ENCODE data around the gene CYP17A1. TPM values are rescaled to one million over a fixed set of nuclear protein-coding genes. Genes with fewer than 3 reads are reported as not detected.
"Not testable (repeated sequence)": the region's sequence is repeated elsewhere in the genome, so short reads cannot be mapped to it uniquely, and the experiment has no call there.

The CYP17A1 gene
- total and polyA plus RNA-seq, 7 experiments from 2014 or later: not detected

DNA sequence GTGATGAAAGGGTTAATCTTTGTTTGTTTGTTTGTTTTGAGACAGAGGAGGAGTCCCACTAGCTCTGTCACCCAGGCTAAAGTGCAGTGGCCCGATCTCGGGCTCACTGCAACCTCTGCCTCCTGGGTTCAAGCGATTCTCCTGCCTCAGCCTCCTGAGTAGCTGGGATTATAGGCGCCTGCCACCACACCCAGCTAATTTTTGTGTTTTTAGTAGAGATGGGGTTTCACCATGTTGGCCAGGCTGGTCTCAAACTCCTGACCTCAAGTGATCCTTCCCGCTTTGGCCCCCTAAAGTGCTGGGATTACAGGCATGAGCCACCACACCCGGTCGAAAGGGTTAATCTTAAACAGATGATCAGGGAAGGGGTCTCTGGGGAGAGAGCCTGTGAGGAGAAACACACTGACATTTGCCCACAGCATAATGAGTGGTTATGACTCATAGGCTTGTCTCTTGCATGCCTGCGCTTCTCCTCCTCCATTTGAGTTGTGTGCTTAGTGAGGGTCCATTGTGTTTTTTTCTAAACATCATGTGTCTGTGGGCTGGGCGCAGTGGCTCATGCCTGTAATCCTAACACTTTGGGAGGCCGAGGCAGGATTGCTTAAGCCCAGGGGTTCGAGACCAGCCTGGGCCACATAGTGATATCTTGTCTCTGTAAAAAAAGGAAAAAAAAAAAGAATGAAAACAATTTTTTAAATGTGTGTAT is 18.7 kb upstream of the CYP17A1 start:
- ATAC-seq; CTCF ChIA-PET; H3K27me3 Mint-ChIP-seq; DNase-seq; H3K9me3 ChIP-seq (ENCODE audit: control insufficient read depth in 2 of 3, low read length in 3 of 3); H3K9me3 Mint-ChIP-seq; H3K27ac ChIP-seq (ENCODE audit: low read depth, low read length); H3K4me3 ChIP-seq (ENCODE audit: low read length); H3K27ac Mint-ChIP-seq; H3K4me1 ChIP-seq (ENCODE audit: control insufficient read depth in 2 of 2, insufficient read depth in 2 of 2, low read length in 2 of 2); H3K27me3 ChIP-seq (ENCODE audit: control insufficient read depth in 2 of 2, insufficient read depth in 2 of 2, low read length in 2 of 2): not testable (repeated sequence)
- H3K4me3 Mint-ChIP-seq: peak overlapping the region in 4 of 10 donors; percentile 20 to 56 (median 31)
- intact Hi-C loops (cut with micrococcal nuclease): loop anchor here in 1 of 2 donors (2.0 kb wide), 2 partner anchors 213 to 723 kb away; partner anchors contain the start of gene PPRC1
- peaks cover 0 to 14% (median 5%) of the 10 kb centered on the region in 3 experiments for H3K36me3 ChIP-seq (ENCODE audit: control insufficient read depth in 2 of 3, insufficient read depth in 3 of 3, low read length in 3 of 3)
- POLR2A ChIA-PET: interaction anchor here (1.0 kb wide), 1 partner anchor 111 kb away, joined by 3 read pairs; no protein-coding TSS in a partner anchor
- H3K36me3 Mint-ChIP-seq: peaks cover 3 to 16% (median 10%) of the 10 kb centered on the region in 5 donors
- peaks cover 8 to 27% (median 15%) of the 10 kb centered on the region in 7 donors for H3K4me1 Mint-ChIP-seq

GRCh38 chr10:102853237-102853636 is 16.0 kb upstream of the CYP17A1 start:
- DNase-seq; H3K27ac ChIP-seq (ENCODE audit: low read depth, low read length); H3K36me3 Mint-ChIP-seq; H3K36me3 ChIP-seq (ENCODE audit: control insufficient read depth in 2 of 3, insufficient read depth in 3 of 3, low read length in 3 of 3); H3K9me3 ChIP-seq (ENCODE audit: control insufficient read depth in 2 of 3, low read length in 3 of 3); H3K27me3 ChIP-seq (ENCODE audit: control insufficient read depth in 2 of 2, insufficient read depth in 2 of 2, low read length in 2 of 2); H3K9me3 Mint-ChIP-seq; ATAC-seq; H3K27ac Mint-ChIP-seq; POLR2A ChIA-PET; H3K27me3 Mint-ChIP-seq; H3K4me3 ChIP-seq (ENCODE audit: low read length); CTCF ChIA-PET; H3K4me3 Mint-ChIP-seq; H3K4me1 ChIP-seq (ENCODE audit: control insufficient read depth in 2 of 2, insufficient read depth in 2 of 2, low read length in 2 of 2): not testable (repeated sequence)
- intact Hi-C loops (cut with micrococcal nuclease): loop anchor here (5.0 kb wide), 4 partner anchors 634 to 1791 kb away; partner anchors contain the start of genes CFAP43 (in 1 of the 2), KAZALD1 (in 1 of the 2) and PPRC1 (in 1 of the 2)
- peaks cover 7 to 25% (median 15%) of the 10 kb centered on the region in 7 donors for H3K4me1 Mint-ChIP-seq

DNA sequence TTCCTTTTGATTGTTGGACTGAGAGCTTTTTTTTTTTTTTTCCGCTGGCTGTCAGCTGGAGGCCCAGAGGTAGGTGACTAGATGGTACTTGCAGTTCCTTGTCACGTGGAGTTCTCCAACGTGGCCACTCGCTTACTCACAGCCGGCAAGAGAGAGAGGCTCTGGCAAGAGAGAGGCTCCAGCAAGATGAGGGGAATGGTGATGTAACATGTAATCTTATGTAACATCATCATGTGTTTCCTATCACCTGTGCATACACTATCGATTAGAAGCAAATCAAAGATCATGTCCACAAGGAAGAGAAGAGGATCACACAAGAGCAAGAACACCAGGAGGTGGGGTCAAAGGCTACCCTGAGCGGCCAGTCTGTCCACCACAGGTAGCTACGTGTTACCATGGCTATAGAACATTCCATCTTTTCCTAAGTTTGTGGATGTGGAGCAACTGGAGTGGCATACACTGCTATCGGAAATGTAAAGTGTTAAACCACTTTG is 12.9 kb upstream of the CYP17A1 start:
- intact Hi-C loops (cut with micrococcal nuclease): loop anchor here (5.0 kb wide), 4 partner anchors 637 to 1788 kb away; partner anchors contain the start of genes CFAP43 (in 1 of the 2), KAZALD1 (in 1 of the 2) and PPRC1 (in 1 of the 2)
- Histone ChIP-seq H3K4me1 (ENCODE audit: control insufficient read depth in 2 of 2, insufficient read depth in 2 of 2, low read length in 2 of 2) (no peaks in the 10 kb centered on the region), H3K36me3 (ENCODE audit: control insufficient read depth in 2 of 3, insufficient read depth in 3 of 3, low read length in 3 of 3) (peaks cover 0 to 3% (median 0%) of the 10 kb centered on the region in 3 experiments), H3K27me3 (ENCODE audit: control insufficient read depth in 2 of 2, insufficient read depth in 2 of 2, low read length in 2 of 2) (no peaks in the 10 kb centered on the region), H3K27ac (ENCODE audit: low read depth, low read length) (no peak overlapping the region), H3K9me3 (ENCODE audit: control insufficient read depth in 2 of 3, low read length in 3 of 3) (no peaks in the 10 kb centered on the region), H3K4me3 (ENCODE audit: low read length) (no peak overlapping the region)
- Mint-ChIP-seq H3K9me3 (peaks cover 0 to 2% (median 0%) of the 10 kb centered on the region in 11 donors), H3K4me3 (no peak overlapping the region), H3K4me1 (peaks cover 0 to 9% (median 8%) of the 10 kb centered on the region in 7 donors), H3K27ac (no peak overlapping the region), H3K36me3 (peaks cover 0 to 4% (median 0%) of the 10 kb centered on the region in 5 donors), H3K27me3 (peaks cover 0 to 4% (median 0%) of the 10 kb centered on the region in 5 donors)
- ChIA-PET CTCF (interaction anchor here (0.6 kb wide), 1 partner anchor 175 kb away, joined by 3 read pairs; no protein-coding TSS in a partner anchor), POLR2A (no interaction called here)
- DNase-seq: no peak
- no peak for ATAC-seq

- Histone ChIP-seq H3K27me3 (ENCODE audit: control insufficient read depth in 2 of 2, insufficient read depth in 2 of 2, low read length in 2 of 2) (no peaks in the 10 kb centered on the region), H3K36me3 (ENCODE audit: control insufficient read depth in 2 of 3, insufficient read depth in 3 of 3, low read length in 3 of 3) (no peaks in the 10 kb centered on the region), H3K4me1 (ENCODE audit: control insufficient read depth in 2 of 2, insufficient read depth in 2 of 2, low read length in 2 of 2) (no peaks in the 10 kb centered on the region), H3K9me3 (ENCODE audit: control insufficient read depth in 2 of 3, low read length in 3 of 3) (no peaks in the 10 kb centered on the region), H3K27ac (ENCODE audit: low read depth, low read length) (no peak overlapping the region), H3K4me3 (ENCODE audit: low read length) (no peak overlapping the region)
- Mint-ChIP-seq H3K36me3 (peaks cover 0 to 9% (median 8%) of the 10 kb centered on the region in 5 donors), H3K4me1 (no peaks in the 10 kb centered on the region), H3K4me3 (no peak overlapping the region), H3K27ac (no peak overlapping the region), H3K27me3 (peaks cover 0 to 29% (median 5%) of the 10 kb centered on the region in 5 donors), H3K9me3 (peaks cover 0 to 15% (median 4%) of the 10 kb centered on the region in 11 donors)
- intact Hi-C loops (cut with micrococcal nuclease): no loop called here
- CTCF ChIA-PET: no interaction called here
- ATAC-seq (no peak), DNase-seq (no peak)
- POLR2A ChIA-PET: no interaction called here
Measured at GRCh38 chr10:102845352-102845902, 8.2 kb upstream of the CYP17A1 start.

GRCh38 chr10:102844190-102844776 is 7.1 kb upstream of the CYP17A1 start:
- H3K4me1 ChIP-seq (ENCODE audit: control insufficient read depth in 2 of 2, insufficient read depth in 2 of 2, low read length in 2 of 2); H3K4me3 Mint-ChIP-seq; H3K27ac Mint-ChIP-seq; H3K36me3 Mint-ChIP-seq; POLR2A ChIA-PET; H3K4me3 ChIP-seq (ENCODE audit: low read length); intact Hi-C loops (cut with micrococcal nuclease); CTCF ChIA-PET; H3K36me3 ChIP-seq (ENCODE audit: control insufficient read depth in 2 of 3, insufficient read depth in 3 of 3, low read length in 3 of 3); H3K4me1 Mint-ChIP-seq; ATAC-seq; H3K27me3 ChIP-seq (ENCODE audit: control insufficient read depth in 2 of 2, insufficient read depth in 2 of 2, low read length in 2 of 2); H3K27ac ChIP-seq (ENCODE audit: low read depth, low read length); H3K9me3 ChIP-seq (ENCODE audit: control insufficient read depth in 2 of 3, low read length in 3 of 3); DNase-seq: not testable (repeated sequence)
- peaks cover 0 to 18% (median 4%) of the 10 kb centered on the region in 11 donors for H3K9me3 Mint-ChIP-seq
- H3K27me3 Mint-ChIP-seq: peaks cover 0 to 33% (median 5%) of the 10 kb centered on the region in 5 donors

GRCh38 chr10:102843139-102843538 is 5.9 kb upstream of the CYP17A1 start:
- H3K36me3 Mint-ChIP-seq; DNase-seq; H3K4me1 Mint-ChIP-seq; H3K4me1 ChIP-seq (ENCODE audit: control insufficient read depth in 2 of 2, insufficient read depth in 2 of 2, low read length in 2 of 2); H3K27me3 ChIP-seq (ENCODE audit: control insufficient read depth in 2 of 2, insufficient read depth in 2 of 2, low read length in 2 of 2); H3K4me3 Mint-ChIP-seq; H3K36me3 ChIP-seq (ENCODE audit: control insufficient read depth in 2 of 3, insufficient read depth in 3 of 3, low read length in 3 of 3); H3K9me3 ChIP-seq (ENCODE audit: control insufficient read depth in 2 of 3, low read length in 3 of 3); H3K27ac ChIP-seq (ENCODE audit: low read depth, low read length); intact Hi-C loops (cut with micrococcal nuclease); H3K27ac Mint-ChIP-seq; ATAC-seq; POLR2A ChIA-PET; H3K4me3 ChIP-seq (ENCODE audit: low read length); CTCF ChIA-PET: not testable (repeated sequence)
- Mint-ChIP-seq H3K27me3 (peaks cover 0 to 35% (median 5%) of the 10 kb centered on the region in 5 donors), H3K9me3 (peaks cover 0 to 27% (median 9%) of the 10 kb centered on the region in 11 donors)

Data from naive thymus-derived CD4-positive, alpha-beta T cell (primary cell).